ENCODE measurements around the gene SGPP1.
"Not testable (repeated sequence)": the region's sequence is repeated elsewhere in the genome, so short reads cannot be mapped to it uniquely, and the experiment has no call there.

The SGPP1 gene

GRCh38 chr14:63636094-63636635, 91.7 kb downstream of the SGPP1 start:
- DNase-seq, ATAC-seq: not testable (repeated sequence)

Measured in stimulated activated naive CD8-positive, alpha-beta T cell treated with anti-CD3 and anti-CD28 coated beads, Interleukin-15, Interleukin-2, amounts not matched to agents 100 U/mL and 50 U/mL, for 24 hours (primary cell).